ENCODE results near the gene BICC1. TPM values are rescaled to one million over a fixed set of nuclear protein-coding genes. Genes with fewer than 3 reads are reported as not detected.

Gene BICC1
- polyA plus RNA-seq, 1 experiment = 25.6 TPM

DNA sequence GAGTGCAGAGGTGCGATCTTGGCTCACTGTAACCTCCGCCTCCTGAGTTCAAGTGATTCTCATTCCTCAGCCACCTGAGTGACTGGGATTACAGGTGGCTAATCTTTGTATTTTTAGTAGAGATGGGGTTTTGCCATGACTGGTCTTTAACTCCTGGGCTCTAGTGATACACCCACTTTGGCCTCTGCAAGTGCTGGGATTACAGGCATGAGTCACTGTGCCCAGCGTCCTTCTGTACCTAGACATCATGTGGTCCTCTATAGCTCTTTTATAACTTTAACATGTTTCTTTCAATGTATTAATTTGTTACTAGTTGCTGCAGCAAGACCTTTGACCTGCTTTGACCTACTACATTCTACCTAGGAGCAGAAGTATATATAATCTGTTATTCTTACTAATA lies 38.7 kb upstream of the BICC1 start:
- POLR2A ChIA-PET = no interaction called here
- Histone ChIP-seq H3K9me3 (ENCODE audit: control insufficient read depth, insufficient read depth, low read length) (no peaks in the 10 kb centered on the region), H3K27me3 (ENCODE audit: control insufficient read depth, insufficient read depth, low read length) (no peaks in the 10 kb centered on the region), H3K4me3 (ENCODE audit: low read depth, low read length) (no peak overlapping the region), H3K27ac (ENCODE audit: low read depth, low read length) (no peak overlapping the region)
- CTCF ChIA-PET = no interaction called here
- TF ChIP-seq CTCF (IDR thresholded peaks at IDR 0.05; ENCODE audit: low read depth, low read length) = no peak
- DNase-seq (ENCODE audit: low read depth, low spot score) = no peak

GRCh38 chr10:58475322-58476277 lies 37.1 kb upstream of the BICC1 start:
- ChIA-PET POLR2A (no interaction called here), CTCF (interaction anchor here (0.8 to 3.5 kb wide), 3 partner anchors 9 to 61 kb away, joined by 3 to 12 read pairs (median 3); no protein-coding TSS in a partner anchor)
- Histone ChIP-seq H3K27ac (ENCODE audit: low read depth, low read length) (peak overlapping the region; percentile 59), H3K9me3 (ENCODE audit: control insufficient read depth, insufficient read depth, low read length) (no peaks in the 10 kb centered on the region), H3K27me3 (ENCODE audit: control insufficient read depth, insufficient read depth, low read length) (no peaks in the 10 kb centered on the region), H3K4me3 (ENCODE audit: low read depth, low read length) (peak overlapping the region; percentile 8; the same call in 1 of the 2 replicates)
- TF ChIP-seq CTCF (IDR thresholded peaks at IDR 0.05; ENCODE audit: low read depth, low read length) = no peak
- no peak for DNase-seq (ENCODE audit: low read depth, low spot score)

- no peaks in the 10 kb centered on the region for H3K27me3 ChIP-seq (ENCODE audit: control insufficient read depth, insufficient read depth, low read length)
- no peaks in the 10 kb centered on the region for H3K9me3 ChIP-seq (ENCODE audit: control insufficient read depth, insufficient read depth, low read length)
- POLR2A ChIA-PET = interaction anchor here (0.7 to 1.7 kb wide), 2 partner anchors 19 to 30 kb away, joined by 4 to 5 read pairs; no protein-coding TSS in a partner anchor
- H3K27ac ChIP-seq (ENCODE audit: low read depth, low read length) = peak overlapping the region; percentile 33
- H3K4me3 ChIP-seq (ENCODE audit: low read depth, low read length) = no peak overlapping the region
- DNase-seq (ENCODE audit: low read depth, low spot score) = no peak
- CTCF ChIA-PET = interaction anchor here (0.7 to 3.5 kb wide), 3 partner anchors 9 to 54 kb away, joined by 3 to 12 read pairs (median 3); no protein-coding TSS in a partner anchor
- no peak for TF ChIP-seq CTCF (IDR thresholded peaks at IDR 0.05; ENCODE audit: low read depth, low read length)
Observed at GRCh38 chr10:58477122-58477521, 35.5 kb upstream of the BICC1 start.

DNA sequence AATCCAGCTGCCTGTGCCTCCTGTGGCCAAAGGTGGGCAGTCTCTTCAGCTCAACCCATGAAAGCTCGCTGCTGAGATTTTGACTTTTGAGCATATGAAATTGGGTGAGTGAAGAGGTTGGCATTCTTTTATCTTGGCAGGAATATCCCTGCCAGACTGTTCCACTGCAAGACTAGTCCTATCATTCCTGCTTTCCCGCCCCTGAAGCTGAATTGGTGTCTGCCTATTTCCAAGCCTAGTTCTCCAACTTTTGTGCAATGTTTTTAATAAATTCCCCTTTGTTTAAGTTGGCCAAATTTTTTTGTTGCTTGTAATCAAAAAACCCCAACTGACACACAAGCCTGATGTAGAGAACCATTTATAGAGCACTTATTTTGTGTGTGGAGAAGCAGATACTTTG lies 34.8 kb upstream of the BICC1 start:
- Histone ChIP-seq H3K9me3 (ENCODE audit: control insufficient read depth, insufficient read depth, low read length) (no peaks in the 10 kb centered on the region), H3K27me3 (ENCODE audit: control insufficient read depth, insufficient read depth, low read length) (no peaks in the 10 kb centered on the region), H3K4me3 (ENCODE audit: low read depth, low read length) (no peak overlapping the region), H3K27ac (ENCODE audit: low read depth, low read length) (no peak overlapping the region)
- ChIA-PET CTCF (interaction anchor here (3.5 kb wide), 1 partner anchor 9 kb away, joined by 12 read pairs; no protein-coding TSS in a partner anchor), POLR2A (interaction anchor here (1.7 kb wide), 1 partner anchor 20 kb away, joined by 5 read pairs; no protein-coding TSS in a partner anchor)
- TF ChIP-seq CTCF (IDR thresholded peaks at IDR 0.05; ENCODE audit: low read depth, low read length) = peak; percentile 23; the same call in 1 of the 2 replicates
- DNase-seq (ENCODE audit: low read depth, low spot score) = no peak

- DNase-seq (ENCODE audit: low read depth, low spot score) = no peak
- ChIA-PET POLR2A (no interaction called here), CTCF (no interaction called here)
- Histone ChIP-seq H3K27ac (ENCODE audit: low read depth, low read length) (no peak overlapping the region), H3K27me3 (ENCODE audit: control insufficient read depth, insufficient read depth, low read length) (no peaks in the 10 kb centered on the region), H3K4me3 (ENCODE audit: low read depth, low read length) (no peak overlapping the region), H3K9me3 (ENCODE audit: control insufficient read depth, insufficient read depth, low read length) (no peaks in the 10 kb centered on the region)
- TF ChIP-seq CTCF (IDR thresholded peaks at IDR 0.05; ENCODE audit: low read depth, low read length) = no peak
Observed at GRCh38 chr10:58479045-58479444, 33.6 kb upstream of the BICC1 start.
